GM19328 (cell line): ENCODE results near the gene ADGRL2.

Experiments used
- ATAC-seq: cut with Tn5 transposase; IDR thresholded peaks from one replicate; pipeline ENCODE4 v1.9.1; 2021; ENCODE audit warnings: mild to moderate bottlenecking, moderate library complexity; ENCODE audit not compliant: unreplicated experiment

ADGRL2 gene

DNA sequence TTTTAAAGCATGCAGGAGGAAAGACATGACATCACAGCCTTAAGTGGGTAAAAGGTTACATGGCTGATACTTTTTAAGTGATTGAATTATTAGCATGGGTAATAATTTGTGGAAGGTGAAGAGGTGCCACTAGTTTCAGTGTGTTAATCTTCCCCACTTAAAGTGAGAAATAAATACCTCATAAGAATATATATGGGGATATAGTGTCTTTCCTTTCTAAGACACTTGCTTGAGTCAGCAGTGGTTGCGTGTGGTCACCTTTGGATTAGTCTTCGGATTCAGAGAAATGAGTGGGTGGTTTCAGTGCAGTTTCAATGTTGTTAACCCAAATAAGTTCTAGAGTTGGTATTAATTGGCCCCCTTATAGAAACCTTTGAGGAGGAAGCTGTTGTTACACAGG is 94.1 kb downstream of the ADGRL2 start:
- no peak for ATAC-seq

DNA sequence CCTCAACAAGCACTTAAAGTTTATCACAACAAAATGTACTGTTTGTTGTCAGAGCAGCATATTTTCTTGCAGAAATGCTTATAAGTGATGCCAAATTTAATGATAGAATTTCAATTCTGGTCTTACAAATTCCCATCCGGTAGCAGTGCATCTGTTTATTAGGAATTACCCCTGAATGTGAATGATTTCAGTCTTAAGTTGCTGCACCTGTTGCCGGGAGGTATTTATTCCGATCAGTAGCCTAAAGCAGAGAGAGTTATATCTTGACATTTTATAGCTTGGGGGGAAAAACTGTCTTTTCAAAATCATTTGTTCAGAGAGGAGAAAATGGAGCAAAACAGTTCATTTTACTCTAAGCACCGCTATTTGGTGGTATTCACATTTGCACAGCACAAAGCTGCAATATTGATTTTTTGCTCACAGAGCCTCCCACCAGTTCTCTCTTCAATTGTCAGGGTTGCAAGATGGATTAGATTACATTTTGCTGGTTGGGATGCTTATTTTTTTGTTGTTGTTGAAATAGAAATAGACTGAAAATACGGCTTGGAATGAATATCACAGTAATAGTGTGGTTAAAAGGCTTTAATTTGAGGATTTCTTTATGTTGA is 98.6 kb downstream of the ADGRL2 start:
- no peak for ATAC-seq

DNA sequence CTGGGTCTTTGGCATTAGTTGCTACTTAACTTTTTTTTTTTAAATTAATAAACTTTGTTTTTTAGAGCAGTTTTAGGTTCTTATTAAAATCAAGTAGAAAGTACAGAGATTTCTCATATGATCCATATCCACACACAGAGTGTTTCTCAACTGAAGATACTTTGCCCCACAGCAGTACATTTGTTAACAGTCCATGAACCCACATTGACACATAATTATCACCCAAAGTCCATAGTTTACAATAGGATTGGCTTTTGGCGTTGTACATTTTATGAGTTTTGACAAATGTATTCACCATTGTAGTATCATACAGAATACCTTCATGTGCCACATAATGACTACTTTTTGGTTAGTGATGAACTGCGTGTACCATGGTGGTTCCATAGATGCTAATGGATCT is 106.8 kb downstream of the ADGRL2 start:
- ATAC-seq, result no peak

DNA sequence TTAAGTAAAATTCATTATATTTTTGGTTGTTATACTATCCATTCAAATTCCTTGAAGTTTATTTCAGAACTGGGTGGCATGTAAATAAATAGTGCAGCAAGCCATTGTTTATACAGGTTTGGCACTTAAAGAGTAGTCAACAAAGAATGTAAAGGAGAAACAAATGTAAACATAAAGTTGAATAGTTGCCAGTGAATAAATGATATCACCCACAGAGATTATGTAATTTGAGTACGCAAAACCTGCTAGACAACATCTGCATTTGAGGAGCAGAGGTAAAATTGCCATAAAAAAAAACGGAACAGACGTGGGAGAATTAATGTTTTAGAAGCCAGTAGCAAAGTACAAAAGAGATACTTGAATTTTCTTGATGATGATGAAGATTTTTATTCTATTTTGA is 111.6 kb downstream of the ADGRL2 start:
- ATAC-seq, result no peak

DNA sequence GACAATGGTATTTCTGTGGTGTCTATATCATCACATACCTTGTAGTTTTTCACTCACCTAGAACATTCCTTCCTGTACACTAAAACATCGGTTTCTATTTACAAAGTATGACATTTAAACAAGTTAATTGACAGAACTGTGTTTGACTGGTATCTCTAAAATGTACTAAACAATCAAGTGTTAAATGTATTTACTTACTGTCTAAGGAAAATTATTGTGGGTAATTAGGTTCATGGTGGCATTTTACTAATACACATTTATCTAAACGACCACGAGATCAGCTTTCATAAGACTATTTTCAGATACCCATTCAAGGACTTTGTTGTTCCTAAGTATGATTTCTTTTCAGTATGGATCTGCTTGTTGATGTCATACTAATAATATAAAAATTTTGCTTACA is 115.2 kb downstream of the ADGRL2 start:
- no peak for ATAC-seq

DNA sequence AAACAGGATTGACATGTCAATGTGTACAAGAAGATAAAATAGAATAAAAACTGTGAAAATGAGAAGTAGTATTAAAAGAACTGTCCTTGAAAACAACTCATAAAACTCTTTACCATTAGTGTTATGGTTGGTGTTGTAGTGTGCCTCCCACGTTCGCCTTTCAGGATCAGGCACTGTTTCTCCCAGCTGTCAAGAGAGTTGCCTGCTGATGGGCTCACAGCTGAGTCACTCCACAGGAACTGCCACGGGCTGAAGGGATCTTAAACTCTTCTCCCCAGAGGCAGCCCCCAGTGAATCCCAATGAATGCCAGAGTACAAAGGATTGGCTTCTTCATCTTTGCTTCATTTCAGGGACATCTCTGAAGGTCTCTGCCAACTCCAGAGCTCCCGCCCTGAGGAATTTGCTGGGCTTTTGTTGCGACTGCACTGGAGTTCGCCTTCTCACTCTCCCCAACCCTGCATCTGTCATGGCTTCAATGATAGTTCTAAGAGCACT is 119.6 kb downstream of the ADGRL2 start:
- no peak for ATAC-seq

DNA sequence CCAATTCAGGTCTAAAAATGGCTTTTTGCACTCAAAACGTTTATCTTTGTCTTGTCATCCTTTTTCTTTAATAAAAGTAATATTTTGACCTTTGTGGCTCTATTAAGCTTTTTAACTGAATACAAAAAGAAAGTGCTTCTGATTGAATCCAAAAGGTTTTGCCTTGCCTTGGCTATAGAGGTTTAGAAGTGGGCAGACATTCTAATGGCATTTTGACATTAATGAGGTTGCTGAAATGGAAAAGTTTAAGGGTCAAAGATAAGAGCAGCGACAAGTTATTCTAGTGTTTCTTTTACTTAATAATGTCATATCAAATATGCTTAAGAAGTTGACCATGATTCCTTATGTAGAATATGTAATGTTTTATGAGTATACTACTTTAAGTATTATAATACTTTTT is 120.2 kb downstream of the ADGRL2 start:
- ATAC-seq, result no peak

DNA sequence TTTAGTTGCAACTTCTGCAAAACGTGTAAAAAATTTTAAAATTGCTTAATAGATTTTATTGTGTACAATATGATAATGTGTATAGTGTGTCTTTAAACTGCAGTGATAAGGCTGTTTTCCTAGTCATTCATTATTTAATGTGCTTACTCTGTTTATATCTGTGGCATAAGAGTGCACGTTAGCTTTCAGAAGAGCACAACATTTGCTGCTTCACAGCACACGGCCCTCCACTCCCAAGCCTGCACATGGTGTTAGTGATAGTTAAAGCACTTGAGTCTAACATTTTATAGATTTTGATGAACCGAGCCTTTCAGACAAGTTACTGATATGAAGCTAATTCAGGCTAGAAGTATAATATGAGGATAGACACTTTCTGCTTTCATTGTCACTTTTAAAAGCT is 120.6 kb downstream of the ADGRL2 start:
- ATAC-seq, result no peak

DNA sequence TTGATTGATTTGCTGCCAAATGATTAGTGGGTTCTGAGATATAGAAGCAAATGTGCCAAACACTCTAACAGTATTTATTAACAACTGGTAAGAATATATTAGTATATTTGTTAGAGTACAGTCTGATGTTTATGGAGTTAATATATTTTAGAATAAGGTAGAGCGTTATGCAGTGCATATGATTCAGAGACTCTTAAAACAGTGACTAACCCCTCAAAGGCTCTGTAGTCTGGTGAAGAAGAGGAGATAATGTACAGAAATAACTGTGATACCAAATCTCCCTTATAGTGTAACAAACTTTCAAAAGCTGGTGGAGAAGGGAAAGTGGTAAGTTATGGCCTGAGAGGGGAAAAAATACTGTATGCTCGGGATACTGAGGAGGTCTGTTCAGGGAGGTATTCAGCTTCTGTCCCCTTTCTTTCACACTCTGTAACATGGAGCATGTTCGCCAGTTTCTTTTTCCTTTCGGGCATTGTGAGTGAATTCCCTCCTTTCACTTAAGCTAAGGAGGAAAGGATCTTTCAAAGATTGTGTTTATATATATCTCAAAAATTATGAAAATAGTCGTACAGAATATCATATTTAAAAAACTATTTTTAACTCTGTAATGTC is 121.2 kb downstream of the ADGRL2 start:
- no peak for ATAC-seq

DNA sequence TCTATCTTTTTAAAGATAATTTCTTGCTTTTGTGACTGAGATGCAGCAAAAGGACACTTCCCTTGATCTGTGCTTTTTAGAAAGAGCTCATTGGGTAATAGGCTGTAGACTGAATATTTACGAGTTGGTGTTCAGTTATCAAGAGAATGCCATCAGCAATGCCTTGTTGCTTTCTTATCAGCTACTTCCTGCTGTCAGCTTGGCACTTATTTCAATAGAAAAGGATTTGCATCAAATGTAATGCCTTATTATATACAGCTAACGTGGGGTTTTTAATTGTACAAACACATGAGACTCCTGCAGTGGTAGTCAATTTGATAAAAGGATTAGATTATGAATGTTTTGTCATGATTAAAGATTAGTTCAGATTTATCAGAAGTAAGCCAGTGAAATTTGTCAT is 122.2 kb downstream of the ADGRL2 start:
- no peak for ATAC-seq

DNA sequence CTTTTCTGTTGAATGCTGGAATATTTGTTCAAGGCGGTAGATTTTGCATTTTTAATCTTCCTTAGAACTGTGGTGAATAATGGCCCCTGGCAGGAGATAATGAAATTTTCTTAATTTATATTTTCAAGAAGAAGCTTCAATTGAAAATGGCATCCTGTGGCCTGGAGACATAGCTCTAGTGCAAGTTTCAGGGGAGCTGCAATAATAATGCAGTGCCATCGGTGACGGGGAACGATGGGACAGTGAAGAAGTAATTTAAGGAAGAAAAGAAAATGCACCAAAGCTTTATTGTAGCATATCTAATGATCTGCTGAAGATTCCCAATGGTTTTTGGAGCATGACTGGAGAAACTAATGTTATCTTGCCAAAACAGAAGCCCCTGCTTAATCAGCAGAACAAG is 128.4 kb downstream of the ADGRL2 start:
- no peak for ATAC-seq

DNA sequence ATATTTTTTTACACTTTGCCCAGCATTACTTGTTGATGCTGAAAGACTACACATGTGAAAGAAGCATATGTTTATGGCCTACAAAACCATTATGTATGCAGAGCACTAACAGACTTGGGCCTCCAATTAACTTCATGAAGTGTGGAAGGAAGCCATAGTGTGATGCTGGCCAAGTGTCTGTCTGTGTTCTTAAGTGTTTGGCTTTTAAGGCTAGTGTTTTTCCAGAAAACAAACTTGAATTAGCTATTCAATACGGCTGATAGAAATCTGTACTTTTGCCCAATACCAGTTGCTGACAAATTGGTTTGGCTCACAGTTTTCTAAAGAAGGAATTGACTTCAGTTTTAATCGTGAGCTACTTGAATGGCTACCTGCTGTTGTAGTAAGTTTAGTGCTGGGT is 136.1 kb downstream of the ADGRL2 start:
- ATAC-seq, result no peak

DNA sequence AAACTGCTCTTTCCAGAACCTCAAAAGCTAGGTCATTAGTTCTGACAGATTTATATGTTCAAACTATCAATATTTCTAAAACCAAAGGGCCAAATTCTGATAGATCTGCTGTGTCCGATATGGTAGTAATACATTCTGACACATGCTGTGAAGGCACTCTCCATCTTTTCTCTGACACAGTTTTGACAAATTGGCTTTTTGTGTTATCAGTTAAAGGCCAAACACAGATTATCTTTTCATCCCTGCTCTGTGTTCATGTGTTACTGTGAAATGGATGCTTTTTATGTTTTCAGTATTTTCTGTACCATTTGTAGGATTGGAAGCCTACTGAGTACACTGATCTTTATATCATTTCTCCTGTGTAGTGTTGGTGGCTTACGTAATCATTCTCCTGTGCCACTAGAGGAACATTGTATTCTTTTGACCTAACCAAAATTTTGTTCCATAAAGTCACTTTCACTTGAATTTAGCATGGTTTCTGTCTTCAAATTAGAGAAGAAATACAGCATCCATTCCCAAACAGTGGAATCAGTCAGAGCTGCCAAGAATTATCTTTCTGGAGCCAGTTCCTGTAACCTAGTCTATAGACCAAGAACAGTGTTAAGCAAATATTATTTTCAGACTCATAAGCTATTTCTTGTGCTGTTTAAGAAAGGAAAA is 137.2 kb downstream of the ADGRL2 start:
- ATAC-seq, result no peak

DNA sequence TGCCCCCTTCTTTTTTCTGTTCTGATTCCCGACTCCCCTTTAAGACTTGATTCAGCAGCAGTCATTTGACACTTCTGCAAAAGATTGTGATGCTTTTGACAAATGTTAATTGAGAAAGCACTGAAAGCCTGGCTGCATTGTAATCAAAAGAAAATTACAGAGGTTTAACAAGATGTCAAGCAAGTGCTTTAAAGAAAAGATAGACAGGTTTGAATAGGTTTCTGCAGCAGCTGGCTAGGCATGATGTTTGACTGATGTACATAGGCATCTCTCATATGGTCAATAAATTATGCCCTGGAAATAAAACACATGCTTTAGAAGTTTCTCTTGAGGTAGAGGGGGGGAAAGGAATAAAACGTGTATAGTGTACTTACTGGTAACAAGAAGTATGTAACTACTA is 147.8 kb downstream of the ADGRL2 start:
- no peak for ATAC-seq

DNA sequence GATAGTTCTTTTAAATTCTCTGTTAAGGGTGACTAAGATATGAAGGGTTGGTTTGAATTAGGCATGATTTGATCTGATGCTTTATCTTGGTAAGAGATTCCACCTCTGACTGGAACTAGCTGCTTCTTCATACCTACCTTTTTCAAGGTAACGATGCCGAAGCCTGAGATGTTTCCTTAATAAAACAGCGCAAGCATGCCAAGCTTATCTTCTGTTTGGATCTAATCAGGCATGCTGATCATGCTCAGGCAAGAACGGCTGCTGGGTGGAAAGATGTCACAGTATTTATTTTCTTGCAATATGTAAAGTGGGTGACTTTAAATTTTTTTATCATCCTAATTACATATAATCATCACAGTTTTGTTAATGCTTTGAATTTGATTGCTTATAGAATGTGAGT is 148.7 kb downstream of the ADGRL2 start:
- ATAC-seq, result no peak

DNA sequence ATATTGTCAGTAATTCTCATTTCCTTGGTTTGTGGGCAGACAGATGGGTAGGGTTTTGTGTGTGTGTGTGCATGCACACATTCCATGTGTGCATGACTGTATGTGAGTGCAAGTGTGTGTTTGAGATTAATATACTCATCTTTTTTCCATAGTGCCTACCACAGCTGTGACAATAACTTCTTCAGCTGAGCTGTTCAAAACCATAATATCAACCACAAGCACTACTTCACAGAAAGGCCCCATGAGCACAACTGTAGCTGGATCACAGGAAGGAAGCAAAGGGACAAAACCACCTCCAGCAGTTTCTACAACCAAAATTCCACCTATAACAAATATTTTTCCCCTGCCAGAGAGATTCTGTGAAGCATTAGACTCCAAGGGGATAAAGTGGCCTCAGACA is 149.3 kb downstream of the ADGRL2 start:
- ATAC-seq, result no peak

DNA sequence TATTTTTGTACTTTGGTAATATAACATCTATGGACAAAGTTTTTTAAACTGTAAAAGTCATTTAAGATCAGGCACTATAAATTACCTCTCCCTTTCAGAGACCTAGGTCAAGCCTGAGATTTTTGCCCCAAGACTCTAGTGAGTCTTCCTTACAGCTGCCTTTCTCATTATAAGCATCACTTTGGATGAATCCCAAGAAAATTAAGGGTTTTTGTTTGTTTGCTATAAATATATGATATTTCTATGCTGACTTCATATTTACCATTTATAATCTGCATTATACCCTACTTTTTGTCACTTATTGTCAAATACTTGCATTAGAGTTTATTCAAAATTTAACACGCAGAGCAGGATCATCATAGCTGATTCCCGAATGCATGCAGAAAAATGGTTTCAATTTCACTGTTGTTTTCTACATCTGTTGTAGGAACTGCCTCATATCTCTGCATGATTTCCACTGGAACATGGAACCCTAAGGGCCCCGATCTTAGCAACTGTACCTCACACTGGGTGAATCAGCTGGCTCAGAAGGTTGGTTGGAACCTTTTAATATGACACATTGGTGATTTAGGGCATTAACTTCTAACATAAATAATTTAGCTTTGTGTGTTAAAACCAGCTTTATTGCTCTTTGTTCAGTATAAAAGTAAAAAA is 150.0 kb downstream of the ADGRL2 start:
- no peak for ATAC-seq

DNA sequence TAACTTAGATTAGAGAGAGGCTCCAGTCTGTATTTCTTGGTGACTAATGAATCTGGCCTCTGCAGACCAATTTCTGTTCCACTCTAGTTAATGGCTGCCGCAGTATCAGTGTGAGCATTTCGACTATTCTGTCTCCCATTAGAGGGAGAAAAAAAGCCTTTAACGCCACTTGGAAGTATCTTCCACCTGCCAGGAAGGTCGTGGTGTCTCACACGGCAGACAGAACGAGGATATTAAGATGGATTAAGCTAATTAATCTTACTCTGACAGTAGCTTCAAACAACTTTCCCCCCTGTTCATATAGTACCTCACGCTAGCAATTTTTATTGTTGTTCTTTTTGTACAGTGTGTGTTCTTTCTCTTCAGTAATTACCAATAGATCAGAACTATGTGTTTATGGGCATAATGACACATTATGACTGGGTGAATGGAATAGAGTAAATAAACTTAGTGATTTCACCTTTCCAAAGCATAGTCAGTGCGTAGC is 153.8 kb downstream of the ADGRL2 start:
- ATAC-seq, result no peak

DNA sequence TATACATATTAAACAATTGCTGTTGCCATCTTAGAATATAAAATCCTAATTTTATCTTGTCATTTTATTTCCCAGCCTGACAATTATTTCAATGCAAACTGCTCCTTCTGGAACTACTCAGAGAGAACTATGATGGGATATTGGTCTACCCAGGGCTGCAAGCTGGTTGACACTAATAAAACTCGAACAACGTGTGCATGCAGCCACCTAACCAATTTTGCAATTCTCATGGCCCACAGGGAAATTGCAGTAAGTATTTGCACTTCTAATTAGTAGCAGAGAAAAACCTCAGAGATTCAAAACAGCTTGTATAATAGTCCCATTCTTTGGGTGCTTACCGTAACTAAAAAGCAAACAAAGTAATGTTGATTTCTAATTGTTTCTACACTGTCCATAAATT is 167.2 kb downstream of the ADGRL2 start:
- no peak for ATAC-seq

DNA sequence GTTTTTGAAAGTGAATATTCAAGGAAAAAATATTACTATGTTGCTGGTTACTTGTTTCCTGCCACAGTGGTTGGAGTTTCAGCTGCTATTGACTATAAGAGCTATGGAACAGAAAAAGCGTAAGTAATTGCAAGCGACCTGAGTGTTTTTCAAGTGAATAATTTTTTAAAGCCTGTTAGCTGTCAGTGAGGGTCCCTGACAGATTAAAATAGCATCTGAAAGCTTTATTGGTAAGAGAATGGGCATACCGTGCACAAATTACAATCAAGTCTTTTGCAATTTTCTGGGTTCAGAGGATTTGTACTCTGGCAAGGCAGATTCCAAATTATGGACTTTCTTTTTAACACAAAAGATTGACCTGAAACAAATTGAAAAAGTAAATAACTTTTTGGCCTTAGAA is 169.7 kb downstream of the ADGRL2 start:
- no peak for ATAC-seq

DNA sequence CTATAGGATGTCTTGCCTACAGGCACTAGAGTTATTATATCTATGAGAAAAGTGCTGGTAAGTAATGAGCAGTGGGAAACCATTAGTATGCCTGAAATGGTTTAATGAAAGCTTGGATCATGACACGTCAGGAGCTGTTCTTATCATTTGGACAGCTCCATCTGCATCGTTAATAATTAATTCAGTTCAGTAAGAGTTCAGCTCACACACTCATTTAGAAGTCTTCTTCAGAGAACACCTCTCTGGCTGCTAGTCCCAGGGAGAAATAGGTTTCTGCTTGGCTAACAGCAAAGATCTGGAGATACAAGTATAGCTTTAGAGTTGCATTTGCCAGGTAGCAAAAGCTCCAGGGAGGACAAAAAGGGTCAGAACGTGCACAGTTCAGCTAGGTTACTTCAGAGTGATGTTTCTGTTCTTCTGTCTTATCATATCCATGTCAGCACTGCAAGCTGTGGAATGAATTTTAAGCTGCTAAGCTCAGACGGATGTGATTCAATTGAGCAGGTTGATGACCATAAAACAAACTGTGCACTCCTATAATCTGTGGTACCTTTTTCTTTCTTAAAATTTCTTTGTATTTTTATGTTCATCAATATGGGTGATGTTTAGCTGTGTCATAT is 173.6 kb downstream of the ADGRL2 start:
- no peak for ATAC-seq
